BE2C (cell line): ENCODE results near the gene IKZF1. TPM values are rescaled to one million over a fixed set of nuclear protein-coding genes. Genes with fewer than 3 reads are reported as not detected.

Experiments used
- DNase-seq: peaks from one replicate; pipeline ENCODE4 v3.0.0-alpha.2; 2020
- H3K27me3 ChIP-seq: fragments of 250-450 bp; sonication (Bioruptor Pico); 2 replicates; pipeline ENCODE4 v1.5.1; 2020; ENCODE audit warnings: mild to moderate bottlenecking
- H3K36me3 ChIP-seq: fragments of 250-450 bp; sonication (Bioruptor Pico); 2 replicates; pipeline ENCODE4 v1.5.1; 2020; ENCODE audit warnings: mild to moderate bottlenecking
- H3K4me1 ChIP-seq: fragments of 250-450 bp; sonication (Bioruptor Pico); 2 replicates; pipeline ENCODE4 v1.5.1; 2020
- H3K4me3 ChIP-seq: 2 replicates; pipeline ENCODE4 v1.5.1; 2011; ENCODE audit warnings: low read depth, low read length
- H3K9me3 ChIP-seq: fragments of 250-450 bp; sonication (Bioruptor Pico); 2 replicates; pipeline ENCODE4 v1.5.1; 2020
- polyA plus RNA-seq: library from polyadenylated mRNA; unstranded; fragments of >200 nt; gene quantifications from one replicate; pipeline ENCODE4 v1.2.1, GENCODE V29; 2012; ENCODE audit warnings: low read depth, missing spikeins; ENCODE audit not compliant: insufficient read length, insufficient read depth
- TF ChIP-seq, protein P1 (sequence below): IDR thresholded peaks from 2 replicates; pipeline ENCODE4 v1.5.1; 2012; ENCODE audit warnings: mild to moderate bottlenecking, low read depth, low read length

Gene IKZF1
- polyA plus RNA-seq, result not detected

DNA sequence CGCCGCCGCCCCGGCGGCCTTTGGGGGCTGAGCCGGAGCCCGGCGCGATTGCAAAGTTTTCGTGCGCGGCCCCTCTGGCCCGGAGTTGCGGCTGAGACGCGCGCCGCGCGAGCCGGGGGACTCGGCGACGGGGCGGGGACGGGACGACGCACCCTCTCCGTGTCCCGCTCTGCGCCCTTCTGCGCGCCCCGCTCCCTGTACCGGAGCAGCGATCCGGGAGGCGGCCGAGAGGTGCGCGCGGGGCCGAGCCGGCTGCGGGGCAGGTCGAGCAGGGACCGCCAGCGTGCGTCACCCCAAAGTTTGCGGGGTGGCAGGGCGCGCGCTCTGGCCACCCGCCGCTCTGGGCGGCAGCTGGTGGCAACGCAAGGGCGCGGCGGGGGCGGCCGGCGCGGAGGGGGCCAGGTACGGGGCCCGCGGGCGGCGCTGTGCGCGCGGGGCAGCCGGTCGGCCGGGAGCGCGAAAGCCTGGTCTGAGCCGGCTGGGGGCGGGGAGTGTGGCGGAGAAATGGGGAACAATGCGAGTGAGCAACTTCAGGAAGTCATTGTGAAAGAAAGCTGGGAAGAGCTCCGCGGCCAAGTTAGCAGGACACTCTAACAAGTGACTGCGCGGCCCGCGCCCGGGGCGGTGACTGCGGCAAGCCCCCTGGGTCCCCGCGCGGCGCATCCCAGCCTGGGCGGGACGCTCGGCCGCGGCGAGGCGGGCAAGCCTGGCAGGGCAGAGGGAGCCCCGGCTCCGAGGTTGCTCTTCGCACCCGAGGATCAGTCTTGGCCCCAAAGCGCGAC lies at the start of gene IKZF1:
IKZF1 (plus strand) TSS at position 588 of the 782 bp plus-strand sequence. CDS start 14,346 bp downstream, outside the sequence.
- Histone ChIP-seq H3K9me3 (no peaks in the 10 kb centered on the region), H3K36me3 (no peaks in the 10 kb centered on the region), H3K4me3 (no peak within 1 kb of the TSS), H3K27me3 (peaks cover 77% of the 10 kb centered on the region), H3K4me1 (no peaks in the 10 kb centered on the region)
- TF ChIP-seq, protein P1, sequence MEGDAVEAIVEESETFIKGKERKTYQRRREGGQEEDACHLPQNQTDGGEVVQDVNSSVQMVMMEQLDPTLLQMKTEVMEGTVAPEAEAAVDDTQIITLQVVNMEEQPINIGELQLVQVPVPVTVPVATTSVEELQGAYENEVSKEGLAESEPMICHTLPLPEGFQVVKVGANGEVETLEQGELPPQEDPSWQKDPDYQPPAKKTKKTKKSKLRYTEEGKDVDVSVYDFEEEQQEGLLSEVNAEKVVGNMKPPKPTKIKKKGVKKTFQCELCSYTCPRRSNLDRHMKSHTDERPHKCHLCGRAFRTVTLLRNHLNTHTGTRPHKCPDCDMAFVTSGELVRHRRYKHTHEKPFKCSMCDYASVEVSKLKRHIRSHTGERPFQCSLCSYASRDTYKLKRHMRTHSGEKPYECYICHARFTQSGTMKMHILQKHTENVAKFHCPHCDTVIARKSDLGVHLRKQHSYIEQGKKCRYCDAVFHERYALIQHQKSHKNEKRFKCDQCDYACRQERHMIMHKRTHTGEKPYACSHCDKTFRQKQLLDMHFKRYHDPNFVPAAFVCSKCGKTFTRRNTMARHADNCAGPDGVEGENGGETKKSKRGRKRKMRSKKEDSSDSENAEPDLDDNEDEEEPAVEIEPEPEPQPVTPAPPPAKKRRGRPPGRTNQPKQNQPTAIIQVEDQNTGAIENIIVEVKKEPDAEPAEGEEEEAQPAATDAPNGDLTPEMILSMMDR, result no peak
- DNase-seq, result no peak

DNA sequence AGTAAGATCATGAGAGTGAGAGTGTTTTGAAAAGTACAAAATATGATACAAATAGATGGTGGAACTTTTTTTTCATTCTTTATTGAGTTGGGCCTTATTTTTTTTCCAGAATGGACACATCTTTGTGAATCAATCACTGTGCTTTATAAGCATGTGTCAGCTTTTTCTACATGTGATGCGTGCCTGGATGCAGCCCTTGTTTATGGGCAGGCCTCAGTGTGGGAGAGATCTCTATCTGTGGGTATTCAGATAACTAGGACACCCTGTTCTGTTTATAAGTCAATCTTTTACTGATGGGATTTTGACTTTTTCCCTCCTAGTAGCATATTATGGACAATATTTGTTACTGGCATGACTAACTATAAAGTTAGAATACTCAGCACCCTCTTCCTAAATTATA lies 42.9 kb upstream of the IKZF1 start:
- H3K27me3 ChIP-seq, result peaks cover 9% of the 10 kb centered on the region
- no peaks in the 10 kb centered on the region for H3K4me1 ChIP-seq

DNA sequence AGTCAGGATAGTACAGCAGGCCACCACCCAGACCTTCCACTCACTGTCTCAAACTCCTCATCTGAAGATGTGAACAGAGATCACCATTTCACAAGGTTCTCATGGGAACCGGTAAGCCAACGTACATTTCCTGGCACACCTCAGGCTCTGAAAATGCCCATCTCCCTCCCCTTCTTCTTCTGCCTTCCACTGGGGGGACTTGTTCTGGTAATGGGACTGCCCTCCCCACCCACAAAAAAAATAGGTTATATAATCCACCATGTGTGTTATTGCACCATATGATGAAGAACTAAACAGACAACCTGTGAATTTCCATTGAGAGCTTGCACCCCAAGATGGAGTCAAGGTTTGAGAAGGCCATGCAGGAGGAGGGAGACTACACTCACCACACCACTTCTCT lies 42.1 kb upstream of the IKZF1 start:
- H3K9me3 ChIP-seq, result no peaks in the 10 kb centered on the region
- H3K4me1 ChIP-seq, result no peaks in the 10 kb centered on the region
- no peaks in the 10 kb centered on the region for H3K36me3 ChIP-seq
- TF ChIP-seq, protein P1, result no peak
- no peak for DNase-seq
- peaks cover 6% of the 10 kb centered on the region for H3K27me3 ChIP-seq
- H3K4me3 ChIP-seq, result no peak overlapping the region

More for the DNA sequence above, 42.9 kb upstream of the IKZF1 start:
- Histone ChIP-seq H3K9me3 (no peaks in the 10 kb centered on the region), H3K36me3 (no peaks in the 10 kb centered on the region), H3K4me3 (no peak overlapping the region)
- TF ChIP-seq, protein P1, result no peak
- DNase-seq, result no peak

DNA sequence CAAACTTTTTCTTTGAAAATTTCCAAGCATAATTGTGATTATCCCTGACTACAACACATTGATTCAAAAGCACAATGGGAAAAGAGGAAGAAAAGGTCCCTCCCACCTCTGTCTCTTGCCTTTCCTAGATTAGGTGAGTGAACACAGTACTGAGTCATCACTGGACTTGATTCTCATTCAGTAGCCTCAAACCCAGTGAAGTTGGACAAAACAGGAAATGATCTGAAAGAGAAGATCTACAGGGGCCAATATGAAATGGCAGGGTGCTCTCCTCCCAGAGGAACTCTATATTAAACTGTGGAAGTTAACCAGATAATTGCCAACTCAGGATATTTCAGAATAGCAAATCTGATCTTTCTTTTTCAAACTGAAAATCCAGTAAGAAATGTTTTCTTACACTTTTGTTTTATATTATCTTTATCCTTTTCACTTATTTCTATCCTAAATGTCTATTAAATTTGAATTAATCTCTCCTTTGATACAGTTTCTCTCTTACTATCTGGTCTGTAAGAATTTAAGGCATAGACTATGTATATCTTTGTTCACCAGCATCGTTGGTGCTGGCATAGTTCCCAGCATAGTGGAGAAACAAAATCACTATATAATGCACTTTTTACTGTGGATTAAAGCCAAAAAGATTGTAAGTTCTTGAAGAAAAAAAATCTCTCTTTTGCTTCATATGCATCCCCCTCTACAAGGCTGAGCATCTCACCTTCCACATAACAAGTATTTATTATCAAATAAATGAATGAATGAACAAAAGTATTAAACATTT lies 41.4 kb upstream of the IKZF1 start:
- TF ChIP-seq, protein P1, result no peak
- Histone ChIP-seq H3K9me3 (no peaks in the 10 kb centered on the region), H3K36me3 (no peaks in the 10 kb centered on the region), H3K4me3 (no peak overlapping the region), H3K4me1 (no peaks in the 10 kb centered on the region), H3K27me3 (peaks cover 5% of the 10 kb centered on the region)
- no peak for DNase-seq

DNA sequence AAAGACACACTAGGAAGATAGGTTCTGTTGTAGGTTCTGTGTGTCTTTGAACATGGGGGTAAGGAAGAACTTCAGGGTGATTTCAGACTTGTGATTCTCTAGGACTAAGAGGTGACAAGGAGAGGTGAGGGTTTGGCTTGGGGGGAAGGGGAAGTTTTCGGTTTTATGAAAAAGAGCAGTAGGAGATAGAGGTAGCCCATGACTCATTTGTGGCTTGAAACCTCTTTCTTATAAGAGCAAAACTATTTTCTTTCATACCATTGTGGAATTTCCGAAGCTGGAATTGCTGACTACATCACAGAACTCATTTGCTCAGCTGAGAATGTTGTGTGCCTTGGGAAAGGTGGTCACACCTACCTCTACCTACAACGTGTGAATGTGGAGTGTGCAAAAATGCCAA lies 39.6 kb upstream of the IKZF1 start:
- Histone ChIP-seq H3K4me3 (no peak overlapping the region), H3K36me3 (no peaks in the 10 kb centered on the region), H3K4me1 (no peaks in the 10 kb centered on the region), H3K27me3 (peaks cover 5% of the 10 kb centered on the region), H3K9me3 (no peaks in the 10 kb centered on the region)
- no peak for DNase-seq
- TF ChIP-seq, protein P1, result no peak
